A673 (cell line): ENCODE measurements around the gene PNLIPRP1. TPM values are rescaled to one million over a fixed set of nuclear protein-coding genes. Genes with fewer than 3 reads are reported as not detected.

Experiments used
- BruUV-seq: library from RNA; stranded (reverse); fragments of 400-500 nt; replicated peaks from 2 replicates; lab custom pipeline; 2021; lab: Mats Ljungman, UMichigan
- CTCF ChIA-PET: fragments of 300-600 bp; sonication (Branson Sonifier 250); formaldehyde crosslinking; loops from one replicate; lab custom pipeline; 2022; ENCODE audit warnings: antibody characterized with exemption; lab: Charles Lee
- POLR2A ChIA-PET: fragments of 300-600 bp; sonication (Branson Sonifier 250); formaldehyde crosslinking; loops from one replicate; lab custom pipeline; 2022; ENCODE audit warnings: antibody characterized with exemption; ENCODE audit not compliant: low non-redundant PET; lab: Charles Lee
- DNase-seq: peaks from one replicate; pipeline ENCODE4 v3.0.0-alpha.2; 2015; ENCODE audit warnings: low spot score
- H3K27ac ChIP-seq: fragments of 200-600 bp; sonication (generic); 2 replicates; pipeline ENCODE4 v1.5.1; 2016; ENCODE audit warnings: mixed run types, low read depth, mild to moderate bottlenecking, mixed read lengths, antibody characterized with exemption, low read length; ENCODE audit not compliant: poor library complexity, severe bottlenecking
- H3K27me3 ChIP-seq: fragments of 200-600 bp; sonication (generic); replicated peaks from 2 replicates; pipeline ENCODE4 v1.6.1; 2017; ENCODE audit warnings: mixed run types, low read depth, mild to moderate bottlenecking, mixed read lengths, antibody characterized with exemption, low read length; ENCODE audit not compliant: insufficient read depth, poor library complexity
- H3K36me3 ChIP-seq: fragments of 200-600 bp; sonication (generic); 2 replicates; pipeline ENCODE4 v1.6.1; 2016; ENCODE audit warnings: mixed run types, mild to moderate bottlenecking, mixed read lengths, antibody characterized with exemption, low read length; ENCODE audit not compliant: insufficient read depth, poor library complexity, severe bottlenecking
- H3K4me1 ChIP-seq: fragments of 200-600 bp; sonication (generic); 2 replicates; pipeline ENCODE4 v1.6.1; 2017; ENCODE audit warnings: mixed run types, mild to moderate bottlenecking, mixed read lengths, antibody characterized with exemption, low read length; ENCODE audit not compliant: insufficient read depth, poor library complexity, severe bottlenecking
- H3K4me3 ChIP-seq: fragments of 200-600 bp; sonication (generic); 2 replicates; pipeline ENCODE4 v1.5.1; 2016; ENCODE audit warnings: low read depth, mixed run types, mild to moderate bottlenecking, mixed read lengths, low read length; ENCODE audit not compliant: poor library complexity, severe bottlenecking
- H3K9me3 ChIP-seq: fragments of 200-600 bp; sonication (generic); 2 replicates; pipeline ENCODE4 v1.6.1; 2016; ENCODE audit warnings: mixed run types, low read depth, mild to moderate bottlenecking, mixed read lengths, antibody characterized with exemption, low read length; ENCODE audit not compliant: poor library complexity, severe bottlenecking
- EZH2 ChIP-seq: fragments of 200-600 bp; sonication (generic); IDR thresholded peaks from 2 replicates; pipeline ENCODE4 v1.6.1; 2017; ENCODE audit warnings: borderline replicate concordance, low read depth, mild to moderate bottlenecking, mixed read lengths, antibody characterized with exemption, low read length; ENCODE audit not compliant: poor library complexity, severe bottlenecking
- intact Hi-C: fragments of 100-400 bp; cut with micrococcal nuclease; formaldehyde crosslinking; loops from one replicate; pipeline ENCODE4 v1.10.0; 2022; ENCODE audit not compliant: unreplicated experiment
- total RNA-seq: library from RNA; stranded (reverse); gene quantifications from 2 replicates; pipeline ENCODE4 v1.2.3, GENCODE V29; 2021
- TF ChIP-seq, protein P1 (sequence below): fragments of 300-800, 200-600 bp; sonication (generic); conservative IDR thresholded peaks from 2 replicates; pipeline ENCODE4 v1.5.1; 2017; ENCODE audit warnings: low read depth, mild to moderate bottlenecking, antibody characterized with exemption, low read length, moderate library complexity, mixed read lengths

The PNLIPRP1 gene
- total RNA-seq, 1 experiment from 2014 or later, result not detected

DNA sequence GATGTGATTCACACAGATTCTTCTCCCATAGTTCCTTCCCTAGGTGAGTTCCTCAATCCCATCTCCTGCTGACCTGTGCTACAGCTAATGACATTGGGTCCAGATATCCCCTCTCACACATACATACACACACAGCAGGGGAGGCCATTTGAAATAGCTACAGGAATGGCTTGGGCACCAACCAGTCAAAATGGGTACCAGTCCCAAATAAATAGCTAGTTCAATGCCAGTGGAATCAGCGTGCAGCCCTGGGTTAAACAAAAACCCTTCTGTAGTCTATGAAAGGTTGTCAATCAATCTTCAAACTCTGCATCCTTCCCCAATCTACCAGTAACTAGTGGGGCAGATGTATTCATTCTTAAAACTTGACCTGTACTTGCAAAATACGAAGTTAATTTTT lies 39.3 kb downstream of the PNLIPRP1 start:
- H3K27ac ChIP-seq, result no peak overlapping the region
- intact Hi-C loops, result no loop called here
- no peaks in the 10 kb centered on the region for H3K36me3 ChIP-seq
- TF ChIP-seq, protein P1, sequence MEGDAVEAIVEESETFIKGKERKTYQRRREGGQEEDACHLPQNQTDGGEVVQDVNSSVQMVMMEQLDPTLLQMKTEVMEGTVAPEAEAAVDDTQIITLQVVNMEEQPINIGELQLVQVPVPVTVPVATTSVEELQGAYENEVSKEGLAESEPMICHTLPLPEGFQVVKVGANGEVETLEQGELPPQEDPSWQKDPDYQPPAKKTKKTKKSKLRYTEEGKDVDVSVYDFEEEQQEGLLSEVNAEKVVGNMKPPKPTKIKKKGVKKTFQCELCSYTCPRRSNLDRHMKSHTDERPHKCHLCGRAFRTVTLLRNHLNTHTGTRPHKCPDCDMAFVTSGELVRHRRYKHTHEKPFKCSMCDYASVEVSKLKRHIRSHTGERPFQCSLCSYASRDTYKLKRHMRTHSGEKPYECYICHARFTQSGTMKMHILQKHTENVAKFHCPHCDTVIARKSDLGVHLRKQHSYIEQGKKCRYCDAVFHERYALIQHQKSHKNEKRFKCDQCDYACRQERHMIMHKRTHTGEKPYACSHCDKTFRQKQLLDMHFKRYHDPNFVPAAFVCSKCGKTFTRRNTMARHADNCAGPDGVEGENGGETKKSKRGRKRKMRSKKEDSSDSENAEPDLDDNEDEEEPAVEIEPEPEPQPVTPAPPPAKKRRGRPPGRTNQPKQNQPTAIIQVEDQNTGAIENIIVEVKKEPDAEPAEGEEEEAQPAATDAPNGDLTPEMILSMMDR, result no peak
- no peak for TF ChIP-seq EZH2
- POLR2A ChIA-PET, result no interaction called here
- no peaks in the 10 kb centered on the region for H3K9me3 ChIP-seq
- BruUV-seq, result no TSS peak
- peaks cover 38% of the 10 kb centered on the region for H3K27me3 ChIP-seq
- H3K4me3 ChIP-seq, result no peak overlapping the region
- no peaks in the 10 kb centered on the region for H3K4me1 ChIP-seq
- CTCF ChIA-PET, result no interaction called here
- no peak for DNase-seq

DNA sequence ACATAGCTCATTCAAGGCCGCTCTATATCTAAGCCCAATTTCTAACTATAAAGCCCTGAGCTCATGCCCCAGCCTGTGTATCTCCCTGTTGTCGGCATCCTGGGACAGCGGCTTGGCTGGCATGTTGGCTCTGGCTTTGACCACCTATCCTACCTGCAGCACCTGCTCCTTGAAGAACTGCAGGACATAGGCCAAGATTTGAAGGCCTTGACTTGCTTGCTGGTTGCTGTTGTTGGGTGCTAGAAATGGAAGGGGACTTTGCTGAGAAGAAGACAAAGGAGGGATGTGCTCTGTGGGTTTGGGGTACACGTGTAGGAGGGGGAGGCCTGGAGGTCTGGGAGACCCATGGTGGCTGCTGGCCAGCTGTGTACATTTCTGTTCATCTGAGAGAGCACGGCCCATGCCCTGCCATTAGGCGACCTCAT lies 41.1 kb downstream of the PNLIPRP1 start:
- Histone ChIP-seq H3K27me3 (peaks cover 22% of the 10 kb centered on the region), H3K36me3 (no peaks in the 10 kb centered on the region), H3K4me3 (no peak overlapping the region), H3K27ac (no peak overlapping the region), H3K4me1 (no peaks in the 10 kb centered on the region), H3K9me3 (no peaks in the 10 kb centered on the region)
- POLR2A ChIA-PET, result no interaction called here
- TF ChIP-seq, protein P1, result no peak
- TF ChIP-seq EZH2, result no peak
- CTCF ChIA-PET, result no interaction called here
- no peak for DNase-seq
- BruUV-seq, result no TSS peak
- intact Hi-C loops, result no loop called here

DNA sequence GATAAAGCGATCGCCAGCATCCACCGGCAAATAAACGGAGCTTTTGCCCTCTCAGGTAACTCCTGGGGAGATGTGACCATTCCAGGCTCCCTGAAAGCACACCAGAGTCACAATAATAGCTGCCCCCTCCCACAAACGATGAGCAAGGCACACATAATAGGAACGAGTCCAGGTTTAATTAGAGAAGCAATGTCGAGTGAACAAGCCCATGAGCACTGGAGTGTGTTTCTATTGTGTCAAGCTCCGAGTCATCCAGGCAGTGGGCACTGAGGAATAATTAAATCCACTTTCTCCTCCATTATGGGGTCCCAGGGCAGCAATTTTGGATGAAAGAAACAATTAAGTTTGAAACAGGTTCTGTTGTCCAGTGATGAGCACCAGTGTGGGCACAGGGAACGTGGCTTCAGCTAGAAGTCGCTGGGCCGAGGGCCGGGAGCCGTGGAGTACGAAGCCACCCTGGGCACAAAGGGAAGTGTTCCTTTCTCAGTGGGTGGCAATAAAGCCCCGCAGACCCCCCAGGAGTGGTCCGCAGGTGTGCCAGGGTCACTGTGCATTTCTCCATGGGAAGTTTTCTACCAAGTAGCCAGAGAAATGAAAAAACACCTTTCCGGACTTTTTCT lies 41.9 kb downstream of the PNLIPRP1 start:
- POLR2A ChIA-PET, result no interaction called here
- intact Hi-C loops, result no loop called here
- Histone ChIP-seq H3K36me3 (no peaks in the 10 kb centered on the region), H3K27ac (no peak overlapping the region), H3K27me3 (peaks cover 14% of the 10 kb centered on the region), H3K4me1 (no peaks in the 10 kb centered on the region), H3K4me3 (no peak overlapping the region), H3K9me3 (no peaks in the 10 kb centered on the region)
- DNase-seq, result no peak
- CTCF ChIA-PET, result no interaction called here
- BruUV-seq, result no TSS peak
- TF ChIP-seq, protein P1, result no peak
- TF ChIP-seq EZH2, result no peak
